ENCODE data around the gene PCGF1.
"Not testable (repeated sequence)": the region's sequence is repeated elsewhere in the genome, so short reads cannot be mapped to it uniquely, and the experiment has no call there.

- TF ChIP-seq, protein P1, sequence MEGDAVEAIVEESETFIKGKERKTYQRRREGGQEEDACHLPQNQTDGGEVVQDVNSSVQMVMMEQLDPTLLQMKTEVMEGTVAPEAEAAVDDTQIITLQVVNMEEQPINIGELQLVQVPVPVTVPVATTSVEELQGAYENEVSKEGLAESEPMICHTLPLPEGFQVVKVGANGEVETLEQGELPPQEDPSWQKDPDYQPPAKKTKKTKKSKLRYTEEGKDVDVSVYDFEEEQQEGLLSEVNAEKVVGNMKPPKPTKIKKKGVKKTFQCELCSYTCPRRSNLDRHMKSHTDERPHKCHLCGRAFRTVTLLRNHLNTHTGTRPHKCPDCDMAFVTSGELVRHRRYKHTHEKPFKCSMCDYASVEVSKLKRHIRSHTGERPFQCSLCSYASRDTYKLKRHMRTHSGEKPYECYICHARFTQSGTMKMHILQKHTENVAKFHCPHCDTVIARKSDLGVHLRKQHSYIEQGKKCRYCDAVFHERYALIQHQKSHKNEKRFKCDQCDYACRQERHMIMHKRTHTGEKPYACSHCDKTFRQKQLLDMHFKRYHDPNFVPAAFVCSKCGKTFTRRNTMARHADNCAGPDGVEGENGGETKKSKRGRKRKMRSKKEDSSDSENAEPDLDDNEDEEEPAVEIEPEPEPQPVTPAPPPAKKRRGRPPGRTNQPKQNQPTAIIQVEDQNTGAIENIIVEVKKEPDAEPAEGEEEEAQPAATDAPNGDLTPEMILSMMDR (IDR thresholded peaks at IDR 0.05; ENCODE audit: insufficient read depth, low read length), result not testable (repeated sequence)
- TF ChIP-seq REST (IDR thresholded peaks at IDR 0.05; ENCODE audit: insufficient replicate concordance, low read depth); GABPA (IDR thresholded peaks at IDR 0.05; ENCODE audit: low read depth): not testable (repeated sequence)
Observed at GRCh38 chr2:74460187-74460586, 47.3 kb downstream of the PCGF1 start.

Measured in HL-60 (cell line).